Erythroblast (primary cell): ENCODE data around the gene GBX2.

ENCODE experiments used
- DNase-seq, 2 experiments: peaks; one replicate each; lab custom pipeline; 2025; lab: John Stamatoyannopoulos, UW
- GATA1 ChIP-seq: IDR thresholded peaks from 2 replicates; pipeline ENCODE4 v1.6.1; 2011; ENCODE audit warnings: low read depth, mild to moderate bottlenecking, control low read depth, low read length, moderate library complexity
- POLR2A ChIP-seq: IDR thresholded peaks from 2 replicates; pipeline ENCODE4 v1.6.1; 2011; ENCODE audit warnings: mild to moderate bottlenecking, low read length

The GBX2 gene

GRCh38 chr2:236168110-236169080, at the start of gene GBX2:
GBX2 (minus strand) TSS chr2:236168386; CDS start chr2:236167971, 415 bp downstream.
- TF ChIP-seq GATA1 = no peak
- TF ChIP-seq POLR2A = no peak
- DNase-seq = peak; percentile 71 to 82

- no peak for DNase-seq
- TF ChIP-seq GATA1 = no peak
- TF ChIP-seq POLR2A = no peak
Observed at GRCh38 chr2:236217926-236218325, 49.7 kb upstream of the GBX2 start.

GRCh38 chr2:236216711-236217110, 48.5 kb upstream of the GBX2 start:
- no peak for DNase-seq
- TF ChIP-seq GATA1 (no peak), POLR2A (no peak)

GRCh38 chr2:236215761-236216333, 47.7 kb upstream of the GBX2 start:
- TF ChIP-seq POLR2A (no peak), GATA1 (no peak)
- no peak for DNase-seq

GRCh38 chr2:236215196-236215595, 47.0 kb upstream of the GBX2 start:
- no peak for DNase-seq
- TF ChIP-seq GATA1 = no peak
- TF ChIP-seq POLR2A = no peak

GRCh38 chr2:236214376-236214995, 46.3 kb upstream of the GBX2 start:
- DNase-seq = no peak
- TF ChIP-seq POLR2A (no peak), GATA1 (no peak)

GRCh38 chr2:236211296-236211695, 43.1 kb upstream of the GBX2 start:
- no peak for DNase-seq
- no peak for TF ChIP-seq GATA1
- no peak for TF ChIP-seq POLR2A

- TF ChIP-seq GATA1 (no peak), POLR2A (no peak)
- DNase-seq = no peak
Observed at GRCh38 chr2:236210536-236210935, 42.4 kb upstream of the GBX2 start.

- no peak for DNase-seq
- TF ChIP-seq GATA1 = no peak
- no peak for TF ChIP-seq POLR2A
Observed at GRCh38 chr2:236209996-236210395, 41.8 kb upstream of the GBX2 start.

- no peak for TF ChIP-seq GATA1
- no peak for TF ChIP-seq POLR2A
- DNase-seq = no peak
Observed at GRCh38 chr2:236209535-236209934, 41.3 kb upstream of the GBX2 start.

GRCh38 chr2:236208019-236208926, 40.1 kb upstream of the GBX2 start:
- DNase-seq = no peak
- TF ChIP-seq GATA1 (no peak), POLR2A (no peak)

- TF ChIP-seq GATA1 (no peak), POLR2A (no peak)
- no peak for DNase-seq
Observed at GRCh38 chr2:236207472-236207871, 39.3 kb upstream of the GBX2 start.
